ENCODE measurements around the gene MAP7. TPM values are rescaled to one million over a fixed set of nuclear protein-coding genes. Genes with fewer than 3 reads are reported as not detected.

Gene MAP7
- total RNA-seq, 2 donors from 2014 or later: 69.4 to 74.3 TPM

- intact Hi-C loops (cut with DNase I): no loop called here
- no peak overlapping the region for H3K27ac ChIP-seq
- H3K9me3 ChIP-seq: no peaks in the 10 kb centered on the region
- TF ChIP-seq CTCF (IDR thresholded peaks at IDR 0.05): no peak
- no peak overlapping the region for H3K4me3 ChIP-seq
- H3K27me3 ChIP-seq: no peaks in the 10 kb centered on the region
- no peak overlapping the region for H3K9ac ChIP-seq (ENCODE audit: low read depth in 2 of 2, low read length in 2 of 2)
- no peak for DNase-seq
- no peaks in the 10 kb centered on the region for H3K36me3 ChIP-seq
- H3K4me1 ChIP-seq: no peaks in the 10 kb centered on the region
These were observed 44.0 kb downstream of the MAP7 start for GRCh38 chr6:136506124-136506799.

- H3K27me3 ChIP-seq: no peaks in the 10 kb centered on the region
- TF ChIP-seq CTCF (IDR thresholded peaks at IDR 0.05): no peak
- no peak for DNase-seq
- H3K9ac ChIP-seq (ENCODE audit: low read depth in 2 of 2, low read length in 2 of 2): no peak overlapping the region
- no peaks in the 10 kb centered on the region for H3K9me3 ChIP-seq
- H3K27ac ChIP-seq: no peak overlapping the region
- intact Hi-C loops (cut with DNase I): no loop called here
- no peaks in the 10 kb centered on the region for H3K4me1 ChIP-seq
- H3K36me3 ChIP-seq: no peaks in the 10 kb centered on the region
- no peak overlapping the region for H3K4me3 ChIP-seq
These were observed 46.8 kb downstream of the MAP7 start for GRCh38 chr6:136503303-136504029.

- Histone ChIP-seq H3K9ac (ENCODE audit: low read depth in 2 of 2, low read length in 2 of 2) (no peak overlapping the region), H3K27me3 (no peaks in the 10 kb centered on the region), H3K4me1 (no peaks in the 10 kb centered on the region), H3K27ac (no peak overlapping the region), H3K9me3 (no peaks in the 10 kb centered on the region), H3K36me3 (no peaks in the 10 kb centered on the region), H3K4me3 (no peak overlapping the region)
- TF ChIP-seq CTCF (IDR thresholded peaks at IDR 0.05): no peak
- intact Hi-C loops (cut with DNase I): no loop called here
- no peak for DNase-seq
These were observed 47.4 kb downstream of the MAP7 start for GRCh38 chr6:136502786-136503185.

GRCh38 chr6:136501514-136501913, 48.7 kb downstream of the MAP7 start:
- intact Hi-C loops (cut with DNase I): no loop called here
- no peaks in the 10 kb centered on the region for H3K4me1 ChIP-seq
- no peak for TF ChIP-seq CTCF (IDR thresholded peaks at IDR 0.05)
- H3K9ac ChIP-seq (ENCODE audit: low read depth in 2 of 2, low read length in 2 of 2): no peak overlapping the region
- no peaks in the 10 kb centered on the region for H3K27me3 ChIP-seq
- no peaks in the 10 kb centered on the region for H3K9me3 ChIP-seq
- no peak overlapping the region for H3K27ac ChIP-seq
- no peak overlapping the region for H3K4me3 ChIP-seq
- no peak for DNase-seq
- no peaks in the 10 kb centered on the region for H3K36me3 ChIP-seq

- intact Hi-C loops (cut with DNase I): no loop called here
These were observed 49.1 kb downstream of the MAP7 start for GRCh38 chr6:136501096-136501495.

More at GRCh38 chr6:136501096-136501495, 49.1 kb downstream of the MAP7 start:
- no peak for DNase-seq
- Histone ChIP-seq H3K9ac (ENCODE audit: low read depth in 2 of 2, low read length in 2 of 2) (no peak overlapping the region), H3K27ac (no peak overlapping the region), H3K9me3 (no peaks in the 10 kb centered on the region), H3K4me1 (no peaks in the 10 kb centered on the region), H3K27me3 (no peaks in the 10 kb centered on the region), H3K36me3 (no peaks in the 10 kb centered on the region), H3K4me3 (no peak overlapping the region)
- no peak for TF ChIP-seq CTCF (IDR thresholded peaks at IDR 0.05)
